HG02885 (cell line): Measurements from ENCODE around the gene ARPC1A.
"Not testable (repeated sequence)": the region's sequence is repeated elsewhere in the genome, so short reads cannot be mapped to it uniquely, and the experiment has no call there.

Source experiments
- ATAC-seq: cut with Tn5 transposase; IDR thresholded peaks from one replicate; pipeline ENCODE4 v1.9.1; 2021; ENCODE audit warnings: mild to moderate bottlenecking; ENCODE audit not compliant: unreplicated experiment, poor library complexity

The ARPC1A gene

DNA sequence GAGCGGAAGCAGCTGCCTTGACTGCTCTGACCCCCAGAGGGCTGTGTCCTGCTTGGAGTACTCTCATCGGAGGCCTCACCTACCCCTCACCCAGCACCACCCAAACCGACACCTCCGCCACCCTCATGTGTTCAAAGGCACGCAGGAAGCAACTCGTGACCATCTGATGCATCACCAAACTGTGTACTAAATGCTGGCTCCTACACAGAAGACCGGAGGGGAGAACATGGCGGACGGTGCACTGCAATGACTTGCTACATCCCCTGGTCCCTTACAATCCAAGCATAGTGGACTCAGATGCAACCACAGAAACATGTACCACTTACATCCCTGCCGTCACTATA is 79.3 kb downstream of the ARPC1A start:
- ATAC-seq: no peak

DNA sequence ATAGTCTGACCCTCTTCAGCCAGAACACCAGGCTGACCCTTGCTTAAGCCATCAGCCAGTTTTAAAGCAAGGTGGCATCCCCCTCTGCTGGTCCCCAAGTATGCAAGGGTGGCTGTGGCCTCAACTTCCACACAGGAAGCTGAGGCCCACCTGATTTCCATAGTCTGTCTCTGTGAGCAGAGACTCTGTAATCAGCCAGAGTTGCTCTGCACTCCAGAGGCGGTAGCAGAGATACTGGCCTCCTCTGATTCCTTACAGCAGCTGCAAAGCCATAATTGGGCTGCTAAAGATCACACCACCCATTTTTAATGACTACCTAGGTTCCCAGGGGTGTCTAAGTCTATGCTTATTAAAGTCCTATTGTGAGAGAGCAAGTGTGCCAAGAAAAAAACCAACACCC is 80.9 kb downstream of the ARPC1A start:
- ATAC-seq: no peak

DNA sequence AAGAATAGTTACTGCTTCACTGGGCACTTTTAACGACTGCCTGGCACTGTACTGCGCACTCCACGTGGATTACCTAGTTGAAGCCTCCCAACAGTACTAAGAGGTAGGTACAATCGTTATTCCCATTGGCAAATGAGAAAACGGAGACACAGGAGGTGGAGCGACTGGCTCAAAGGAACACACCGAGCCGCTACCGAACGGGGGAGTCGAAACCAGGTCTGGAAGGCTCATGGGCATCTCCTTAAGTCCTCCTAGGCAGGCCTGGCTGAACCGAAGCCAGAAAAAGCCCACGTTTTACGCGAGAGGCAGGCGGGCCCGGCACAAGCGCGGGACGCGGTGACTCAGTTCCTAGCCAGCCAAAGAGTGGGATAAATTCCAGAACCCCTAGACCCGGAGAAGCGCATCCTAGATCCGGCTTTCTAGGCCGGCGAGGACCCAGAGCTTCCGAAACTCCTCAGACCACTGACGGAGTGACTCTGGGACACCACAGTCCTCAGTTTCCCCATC is 82.2 kb downstream of the ARPC1A start:
- peak; percentile 3 for ATAC-seq

DNA sequence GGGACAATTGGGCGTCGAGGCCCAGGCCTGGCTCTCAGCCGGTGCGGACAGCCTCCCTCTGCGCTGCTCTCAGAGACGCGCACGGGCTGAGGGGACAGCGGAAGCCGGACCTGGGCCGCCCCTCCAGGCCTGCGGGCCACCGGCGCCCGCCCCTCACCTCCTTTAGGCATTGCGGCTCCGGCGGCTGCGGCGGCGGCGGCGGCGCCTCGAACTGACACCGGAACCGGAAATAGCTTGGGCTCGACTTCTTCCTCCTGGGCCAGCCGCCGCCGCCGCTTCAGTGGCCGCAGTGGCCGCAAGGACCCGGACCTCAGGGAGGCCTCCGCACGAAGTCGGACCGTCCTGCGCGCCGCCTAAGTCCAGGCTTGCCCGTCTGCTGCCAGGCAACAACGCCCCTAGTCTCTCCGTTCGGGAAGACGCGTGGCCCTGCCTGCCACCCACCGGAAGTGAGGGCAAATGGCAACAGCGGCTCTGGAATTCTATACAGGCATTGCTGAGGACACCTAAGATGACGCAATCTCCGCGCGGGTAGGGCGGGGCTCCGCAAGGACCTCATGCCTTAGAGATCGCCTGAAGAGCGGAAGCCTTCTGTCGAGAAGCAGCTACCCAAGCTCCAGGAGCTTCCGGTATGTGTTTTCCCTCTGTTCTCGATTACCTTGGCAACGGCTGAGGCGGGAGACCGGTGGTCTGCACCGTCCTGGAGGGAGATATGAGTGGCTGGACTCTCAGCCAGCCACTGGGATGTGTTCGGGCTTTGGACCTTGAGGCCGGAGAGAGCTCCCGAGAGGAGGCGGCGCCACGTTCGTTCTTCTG is 82.9 kb downstream of the ARPC1A start, which contains the start of the genes BUD31 and PDAP1:
Gene BUD31, plus strand, starts transcription at position 591 of the 813 bp plus-strand sequence. CDS start 2,124 bp downstream, outside the sequence.
Gene PDAP1, minus strand, starts transcription at position 219 of the 813 bp plus-strand sequence. Its CDS starts 49 bp downstream, at position 170.
- peak; percentile 80 for ATAC-seq

DNA sequence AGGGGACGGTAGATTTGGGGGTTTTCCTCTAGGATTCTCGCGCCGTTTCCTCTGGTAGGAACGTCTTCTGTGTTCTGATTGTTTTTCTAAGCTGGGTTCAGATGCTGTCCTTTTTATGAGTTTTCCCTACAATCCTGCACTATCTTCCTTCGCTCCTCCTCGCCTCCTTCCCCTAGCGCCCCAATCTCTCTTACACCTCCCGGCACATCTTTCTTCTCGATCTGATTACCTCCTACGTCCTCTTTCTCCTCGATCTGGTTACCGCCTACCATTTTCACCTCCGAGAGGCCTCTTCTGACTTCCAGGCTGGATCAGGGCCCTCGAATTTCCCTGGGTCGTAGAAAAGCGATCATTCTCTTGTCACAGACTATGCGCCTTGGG is 83.5 kb downstream of the ARPC1A start:
- ATAC-seq: peak; percentile 9

DNA sequence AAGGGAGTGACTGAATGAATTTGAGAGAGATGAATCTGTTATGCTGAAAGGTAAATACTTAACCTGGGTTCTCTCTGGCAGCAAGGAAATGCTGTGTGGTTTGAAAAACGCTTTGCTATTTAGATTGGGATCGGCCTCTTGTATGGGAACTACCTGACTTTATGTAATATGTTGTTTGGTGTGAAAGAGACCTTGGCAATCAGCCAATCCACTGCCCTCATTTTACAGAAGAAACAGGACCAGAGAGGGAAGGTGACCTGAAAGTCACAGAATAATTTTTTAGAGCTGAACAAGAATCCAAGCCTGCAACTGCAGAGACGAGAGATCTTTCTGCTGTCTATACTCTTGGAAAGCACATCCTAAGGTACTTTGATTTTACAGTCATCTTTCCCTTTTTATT is 84.1 kb downstream of the ARPC1A start:
- ATAC-seq: no peak

DNA sequence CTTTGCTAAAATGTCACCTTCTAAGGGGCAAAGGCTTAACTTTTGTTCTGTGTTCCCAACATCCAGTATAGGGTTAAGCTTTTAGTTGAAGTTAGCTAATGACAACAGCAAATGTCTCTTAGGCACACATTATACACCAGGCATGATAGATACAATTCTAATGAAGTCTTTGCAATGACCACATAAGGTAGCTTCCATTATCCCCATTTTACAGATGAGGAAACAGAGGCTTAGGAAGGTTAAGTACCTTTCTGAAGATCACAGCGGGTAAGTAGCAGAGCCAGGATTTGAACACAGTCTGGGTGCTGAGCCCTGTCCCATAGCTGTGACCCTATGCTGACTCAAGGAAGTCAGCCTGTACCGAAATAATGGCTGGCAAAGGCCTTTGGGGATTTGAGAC is 84.9 kb downstream of the ARPC1A start:
- ATAC-seq: no peak

DNA sequence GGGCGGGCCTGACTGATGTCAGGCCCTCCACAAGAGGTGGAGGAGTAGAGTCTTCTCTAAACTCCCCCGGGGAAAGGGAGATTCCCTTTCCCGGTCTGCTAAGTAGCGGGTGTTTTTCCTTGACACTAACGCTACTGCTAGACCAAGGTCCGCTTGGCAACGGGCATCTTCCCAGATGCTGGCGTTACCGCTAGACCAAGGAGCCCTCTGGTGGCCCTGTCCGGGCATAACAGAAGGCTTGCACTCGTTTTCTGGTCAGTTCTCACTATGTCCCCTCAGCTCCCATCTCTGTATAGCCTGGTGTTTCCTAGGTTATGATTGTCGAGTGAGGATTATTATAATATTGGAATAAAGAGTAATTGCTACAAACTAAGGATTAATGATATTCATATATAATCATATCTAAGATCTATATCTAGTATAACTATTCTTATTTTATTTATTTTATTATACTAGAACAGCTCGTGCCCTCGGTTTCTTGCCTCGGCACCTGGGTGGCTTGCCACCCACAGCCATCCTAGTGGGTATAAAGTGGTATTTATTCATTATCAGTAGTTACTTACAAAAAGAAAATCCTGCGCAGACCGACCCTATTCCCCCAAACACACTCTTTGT is 89.9 kb downstream of the ARPC1A start:
- ATAC-seq: not testable (repeated sequence)
